PC-3 (cell line): ENCODE results near the gene VDAC2. TPM values are rescaled to one million over a fixed set of nuclear protein-coding genes. Genes with fewer than 3 reads are reported as not detected.

Experiments used
- ATAC-seq: fragments of 200-7000 bp; cut with Tn5 transposase; 2 replicates; pipeline ENCODE4 v1.9.1; 2020; ENCODE audit warnings: mild to moderate bottlenecking, moderate library complexity
- BruUV-seq: library from RNA; stranded (reverse); fragments of 400-500 nt; replicated peaks from 2 replicates; lab custom pipeline; 2021; lab: Mats Ljungman, UMichigan
- CTCF ChIA-PET: fragments of 300-600 bp; sonication (Branson Sonifier 250); formaldehyde crosslinking; loops from one replicate; lab custom pipeline; 2022; ENCODE audit warnings: antibody characterized with exemption; lab: Charles Lee
- POLR2A ChIA-PET: fragments of 300-600 bp; sonication (Branson Sonifier 250); formaldehyde crosslinking; loops from one replicate; lab custom pipeline; 2022; ENCODE audit warnings: antibody characterized with exemption; ENCODE audit not compliant: unreplicated experiment; lab: Charles Lee
- DNase-seq: peaks from one replicate; pipeline ENCODE4 v3.0.0-alpha.2; 2015
- H2AFZ ChIP-seq: fragments of 300-600 bp; sonication (generic); 2 replicates; pipeline ENCODE4 v1.6.0; 2016; ENCODE audit warnings: antibody characterized with exemption, low read length
- H3F3A ChIP-seq: fragments of 300-600 bp; sonication (generic); one replicate; pipeline ENCODE4 v1.6.0; 2017; ENCODE audit warnings: antibody characterized with exemption, low read length, control low read depth, mild to moderate bottlenecking; ENCODE audit not compliant: unreplicated experiment
- H3K27ac ChIP-seq: fragments of 300-600 bp; sonication (generic); 2 replicates; pipeline ENCODE4 v1.5.1; 2016; ENCODE audit warnings: mild to moderate bottlenecking, low read length
- H3K27me3 ChIP-seq: fragments of 300-600 bp; sonication (generic); 2 replicates; pipeline ENCODE4 v1.6.1; 2016; ENCODE audit warnings: low read length, mixed read lengths
- H3K36me3 ChIP-seq: fragments of 300-600 bp; sonication (generic); 2 replicates; pipeline ENCODE4 v1.6.1; 2016; ENCODE audit warnings: low read depth, mixed run types, low read length, mixed read lengths
- H3K4me1 ChIP-seq: fragments of 300-600 bp; sonication (generic); 2 replicates; pipeline ENCODE4 v1.5.1; 2016; ENCODE audit warnings: low read length; ENCODE audit not compliant: insufficient read depth
- H3K4me2 ChIP-seq: fragments of 300-600 bp; sonication (generic); 2 replicates; pipeline ENCODE4 v1.6.0; 2016; ENCODE audit warnings: low read length
- H3K4me3 ChIP-seq: fragments of 300-600 bp; sonication (generic); 2 replicates; pipeline ENCODE4 v1.5.1; 2016; ENCODE audit warnings: mild to moderate bottlenecking, low read length, mixed read lengths
- H3K79me2 ChIP-seq: fragments of 300-600 bp; sonication (generic); 2 replicates; pipeline ENCODE4 v1.6.1; 2017; ENCODE audit warnings: low read length, mixed read lengths
- H3K9ac ChIP-seq: fragments of 300-600 bp; sonication (generic); 2 replicates; pipeline ENCODE4 v1.6.0; 2016; ENCODE audit warnings: mild to moderate bottlenecking, low read length
- H3K9me2 ChIP-seq: fragments of 300-600 bp; sonication (generic); replicated peaks from 2 replicates; pipeline ENCODE4 v1.6.1; 2016; ENCODE audit warnings: mixed run types, low read length, mixed read lengths
- H3K9me3 ChIP-seq: fragments of 300-600 bp; sonication (generic); 2 replicates; pipeline ENCODE4 v1.6.1; 2016; ENCODE audit warnings: low read length, mixed read lengths
- H4K20me1 ChIP-seq: fragments of 300-600 bp; sonication (generic); 2 replicates; pipeline ENCODE4 v1.6.1; 2016; ENCODE audit warnings: low read length, mixed read lengths
- CTCF ChIP-seq: fragments of 300-600 bp; sonication (generic); conservative IDR thresholded peaks from 2 replicates; pipeline ENCODE4 v1.5.1; 2017; ENCODE audit warnings: antibody characterized with exemption, low read depth, mild to moderate bottlenecking, low read length
- EZH2 ChIP-seq: fragments of 300-600 bp; sonication (generic); IDR thresholded peaks from one replicate; pipeline ENCODE4 v1.6.1; 2017; ENCODE audit warnings: antibody characterized with exemption, mild to moderate bottlenecking, low read length; ENCODE audit not compliant: unreplicated experiment
- EZH2phosphoT487 ChIP-seq: fragments of 300-600 bp; sonication (generic); IDR thresholded peaks from 2 replicates; pipeline ENCODE4 v1.6.1; 2018; ENCODE audit warnings: mild to moderate bottlenecking, antibody characterized with exemption, low read length, borderline replicate concordance
- intact Hi-C: fragments of 100-400 bp; cut with micrococcal nuclease; formaldehyde crosslinking; loops from 2 replicates; pipeline ENCODE4 v1.9.0; 2023
- total RNA-seq: library from RNA; depleted of rRNA; stranded (reverse); fragments of >200 nt; gene quantifications from 2 replicates; pipeline ENCODE4 v1.2.3, GENCODE V29; 2014; rRNA removed

The VDAC2 gene
- total RNA-seq, 1 experiment from 2014 or later, result 542 TPM

- intact Hi-C loops, result no loop called here
- Histone ChIP-seq H3K4me1 (no peaks in the 10 kb centered on the region), H3K27me3 (peaks cover 12% of the 10 kb centered on the region), H3K9me2 (no peaks in the 10 kb centered on the region), H2AFZ (no peak overlapping the region), H3K36me3 (no peaks in the 10 kb centered on the region), H3K9ac (no peak overlapping the region), H3K9me3 (no peaks in the 10 kb centered on the region), H4K20me1 (no peaks in the 10 kb centered on the region), H3F3A (no peaks in the 10 kb centered on the region), H3K4me3 (no peak overlapping the region), H3K79me2 (no peaks in the 10 kb centered on the region), H3K4me2 (no peak overlapping the region), H3K27ac (no peak overlapping the region)
- TF ChIP-seq CTCF (no peak), EZH2 (no peak), EZH2phosphoT487 (no peak)
- no peak for ATAC-seq
- no peak for DNase-seq
- ChIA-PET POLR2A (no interaction called here), CTCF (no interaction called here)
- no TSS peak for BruUV-seq
Measured at GRCh38 chr10:75280236-75280635, 69.6 kb downstream of the VDAC2 start.

Other genes with a start within 250 kb of the VDAC2 start
- 47.4 and 48.6 TPM in 2 replicates for gene SAMD8, start 99.1 kb upstream of the VDAC2 start, total RNA-seq
- gene COMTD1, start 25.2 kb downstream of the VDAC2 start, total RNA-seq, result 183 and 214 TPM in 2 replicates
- gene ZNF503, start 191.0 kb downstream of the VDAC2 start, total RNA-seq, result 42.3 and 72.1 TPM in 2 replicates
- gene LRMDA, start 220.8 kb downstream of the VDAC2 start, total RNA-seq, result 1.2 and 3.6 TPM in 2 replicates